Aorta (tissue), 5 donors: Measurements from ENCODE around the gene PCDH17. TPM values are rescaled to one million over a fixed set of nuclear protein-coding genes. Genes with fewer than 3 reads are reported as not detected.

Source experiments
- ATAC-seq: fragments of 200-7000 bp; cut with Tn5 transposase; one replicate; pipeline ENCODE4 v1.9.1; 2022; ENCODE audit warnings: moderate library complexity; ENCODE audit not compliant: low FRiP score
- DNase-seq, 2 donors: peaks; one replicate each; pipeline ENCODE4 v3.0.0-alpha.2; 2020
- H3K27ac ChIP-seq, 2 donors: one replicate each; pipeline ENCODE4 v1.5.1; 2013; ENCODE audit warnings: low read length in 2 of 2, mild to moderate bottlenecking in 2 of 2, moderate library complexity in 2 of 2, control low read depth in 1 of 2, inconsistent platforms in 1 of 2, low read depth in 1 of 2
- H3K27me3 ChIP-seq, 2 donors: one replicate each; pipeline ENCODE4 v1.6.1; 2013; ENCODE audit warnings: control low read depth in 1 of 2, low read length in 1 of 2, mild to moderate bottlenecking in 1 of 2, moderate library complexity in 1 of 2; ENCODE audit not compliant: insufficient read depth in 2 of 2, control insufficient read depth in 1 of 2
- H3K36me3 ChIP-seq, 2 donors: one replicate each; pipeline ENCODE4 v1.6.1; 2013; ENCODE audit warnings: control low read depth in 1 of 2, low read length in 1 of 2, mild to moderate bottlenecking in 1 of 2; ENCODE audit not compliant: insufficient read depth in 2 of 2, control insufficient read depth in 1 of 2
- H3K4me1 ChIP-seq, 2 donors: one replicate each; pipeline ENCODE4 v1.6.1; 2013; ENCODE audit warnings: low read length in 2 of 2, control low read depth in 1 of 2, mild to moderate bottlenecking in 1 of 2, moderate library complexity in 1 of 2; ENCODE audit not compliant: insufficient read depth in 2 of 2, control insufficient read depth in 1 of 2
- H3K4me3 ChIP-seq, 2 donors: one replicate each; pipeline ENCODE4 v1.5.1; 2013; ENCODE audit warnings: low read length in 2 of 2, control low read depth in 1 of 2, mild to moderate bottlenecking in 1 of 2
- H3K9me3 ChIP-seq: one replicate; pipeline ENCODE4 v1.6.1; 2013; ENCODE audit warnings: mild to moderate bottlenecking, low read length; ENCODE audit not compliant: control insufficient read depth
- WGBS, 2 donors: extraction: QIAGEN DNeasy Blood & Tissue Kit; methylation state at CpG; one replicate each; pipeline ENCODE4 v1.1.7; 2013; 5-methylcytosine and 5-hydroxymethylcytosine counted together
- intact Hi-C, 2 donors: fragments of 100-400 bp; cut with DNase I; formaldehyde crosslinking; loops; one replicate each; pipeline versions ENCODE4 v1.14.2 to v1.15.0; 2022
- polyA plus RNA-seq, 2 donors: library from polyadenylated mRNA; stranded (reverse); fragments of 200-250 nt; gene quantifications; one replicate each; pipeline ENCODE4 v1.2.3, GENCODE V29; 2013
- total RNA-seq, 2 donors: library from RNA; stranded (reverse); fragmentation: NEBNext Ultra II Directional; extraction: Animal tissue kit (Norgen Biotek cat#: 25700); gene quantifications; one replicate each; pipeline ENCODE4 v1.2.1, GENCODE V29; 2021
- donor health status: healthy with polysubstance abuse.
- donor health status: Bipolar disorder and iron deficiency.
- donor health status: DM: no; HTN: no; CAD: no.
- donor health status: DM: no; HTN: no; CAD: no.
- donor health status: DM: yes; HTN: yes; CAD: no.

Gene PCDH17
- total and polyA plus RNA-seq, 4 donors, result 0.13 to 20.8 (median 6.7) TPM

GRCh38 chr13:57682128-57682716, 50.7 kb downstream of the PCDH17 start:
- H3K9me3 ChIP-seq, result no peaks in the 10 kb centered on the region

GRCh38 chr13:57698851-57699250, 67.3 kb downstream of the PCDH17 start:
- no peak for ATAC-seq
- Histone ChIP-seq H3K27ac (no peak overlapping the region), H3K27me3 (no peaks in the 10 kb centered on the region), H3K4me3 (no peak overlapping the region), H3K4me1 (no peaks in the 10 kb centered on the region), H3K36me3 (no peaks in the 10 kb centered on the region), H3K9me3 (no peaks in the 10 kb centered on the region)
- intact Hi-C loops, result no loop called here
- no peak for DNase-seq
- WGBS, 2 donors, result 64 to 66% methylated on average over 4 of the region's 4 CpGs

More at GRCh38 chr13:57682128-57682716, 50.7 kb downstream of the PCDH17 start:
- DNase-seq, result no peak
- intact Hi-C loops, result no loop called here
- Histone ChIP-seq H3K27me3 (no peaks in the 10 kb centered on the region), H3K4me1 (no peaks in the 10 kb centered on the region), H3K27ac (no peak overlapping the region), H3K4me3 (no peak overlapping the region), H3K36me3 (no peaks in the 10 kb centered on the region)
- 42 to 53% methylated on average over 4 of the region's 4 CpGs for WGBS, 2 donors
- no peak for ATAC-seq

DNA sequence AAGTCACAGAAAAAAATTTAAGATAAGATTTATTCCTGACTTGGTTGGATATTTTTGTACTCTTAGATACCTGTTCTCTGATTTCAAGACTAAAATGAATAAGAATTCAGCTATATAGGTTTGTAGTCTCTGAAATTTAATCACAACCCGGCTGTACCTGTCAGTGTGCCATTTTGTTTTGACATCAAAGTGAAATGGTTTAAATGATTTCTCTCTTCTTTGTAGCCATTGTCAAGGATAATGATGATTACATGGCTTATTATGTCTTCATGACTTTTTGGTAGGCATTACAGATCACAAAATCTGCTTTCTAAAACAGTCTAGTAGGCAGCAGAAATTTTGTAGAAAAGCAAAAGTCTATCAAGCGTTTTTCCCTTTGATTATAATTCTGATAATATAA, 72.5 kb downstream of the PCDH17 start:
- intact Hi-C loops, result no loop called here

GRCh38 chr13:57716295-57716694, 84.8 kb downstream of the PCDH17 start:
- Histone ChIP-seq H3K36me3 (no peaks in the 10 kb centered on the region), H3K27me3 (no peaks in the 10 kb centered on the region), H3K4me1 (no peaks in the 10 kb centered on the region), H3K9me3 (no peaks in the 10 kb centered on the region), H3K4me3 (no peak overlapping the region), H3K27ac (no peak overlapping the region)
- WGBS, 2 donors, result 46 to 50% methylated on average over 3 of the region's 3 CpGs
- intact Hi-C loops, result no loop called here
- ATAC-seq (no peak), DNase-seq (no peak)

More for the DNA sequence above, 72.5 kb downstream of the PCDH17 start:
- Histone ChIP-seq H3K4me3 (no peak overlapping the region), H3K4me1 (no peaks in the 10 kb centered on the region), H3K27ac (no peak overlapping the region), H3K9me3 (no peaks in the 10 kb centered on the region), H3K27me3 (no peaks in the 10 kb centered on the region), H3K36me3 (no peaks in the 10 kb centered on the region)
- DNase-seq, result no peak
- no peak for ATAC-seq
- 87 to 94% methylated on average over 2 of the region's 2 CpGs for WGBS, 2 donors

DNA sequence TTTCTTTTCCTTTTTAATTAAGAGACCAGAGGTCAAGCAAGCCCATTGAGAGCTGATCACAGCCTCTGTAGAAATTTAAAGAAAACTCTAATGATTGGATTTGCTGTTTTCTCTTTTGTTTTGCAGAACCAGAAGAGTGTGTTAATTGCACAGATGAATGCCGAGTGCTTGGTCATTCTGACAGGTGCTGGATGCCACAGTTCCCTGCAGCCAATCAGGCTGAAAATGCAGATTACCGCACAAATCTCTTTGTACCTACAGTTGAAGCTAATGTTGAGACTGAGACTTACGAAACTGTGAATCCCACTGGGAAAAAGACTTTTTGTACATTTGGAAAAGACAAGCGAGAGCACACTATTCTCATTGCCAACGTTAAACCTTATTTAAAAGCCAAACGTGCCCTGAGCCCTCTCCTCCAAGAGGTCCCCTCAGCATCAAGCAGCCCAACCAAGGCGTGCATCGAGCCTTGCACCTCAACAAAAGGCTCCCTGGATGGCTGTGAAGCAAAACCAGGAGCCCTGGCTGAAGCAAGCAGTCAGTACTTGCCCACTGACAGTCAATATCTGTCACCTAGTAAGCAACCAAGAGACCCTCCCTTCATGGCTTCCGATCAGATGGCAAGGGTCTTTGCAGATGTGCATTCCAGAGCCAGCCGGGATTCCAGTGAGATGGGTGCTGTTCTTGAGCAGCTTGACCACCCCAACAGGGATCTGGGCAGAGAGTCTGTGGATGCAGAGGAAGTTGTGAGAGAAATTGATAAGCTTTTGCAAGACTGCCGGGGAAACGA, 93.1 kb downstream of the PCDH17 start:
- WGBS, 2 donors, result 57 to 61% methylated on average over 12 of the region's 12 CpGs

GRCh38 chr13:57725480-57725879, 93.9 kb downstream of the PCDH17 start:
- 67 to 72% methylated on average over 2 of the region's 2 CpGs for WGBS, 2 donors
- intact Hi-C loops, result no loop called here
- no peaks in the 10 kb centered on the region for H3K4me1 ChIP-seq

More for the DNA sequence above, 93.1 kb downstream of the PCDH17 start:
- ATAC-seq (no peak), DNase-seq (no peak)
- intact Hi-C loops, result no loop called here
- Histone ChIP-seq H3K4me1 (no peaks in the 10 kb centered on the region), H3K36me3 (no peaks in the 10 kb centered on the region), H3K4me3 (no peak overlapping the region), H3K27ac (no peak overlapping the region), H3K9me3 (peaks cover 1% of the 10 kb centered on the region), H3K27me3 (no peaks in the 10 kb centered on the region)

GRCh38 chr13:57726981-57727380, 95.4 kb downstream of the PCDH17 start:
- no peak for DNase-seq
- no peaks in the 10 kb centered on the region for H3K36me3 ChIP-seq
- H3K27me3 ChIP-seq, result no peaks in the 10 kb centered on the region
- intact Hi-C loops, result no loop called here
- 79 to 81% methylated on average over 1 of the region's 1 CpG for WGBS, 2 donors
- no peak overlapping the region for H3K4me3 ChIP-seq
- no peak overlapping the region for H3K27ac ChIP-seq
- H3K9me3 ChIP-seq, result peaks cover 1% of the 10 kb centered on the region
- ATAC-seq, result no peak
- H3K4me1 ChIP-seq, result no peaks in the 10 kb centered on the region

More at GRCh38 chr13:57725480-57725879, 93.9 kb downstream of the PCDH17 start:
- Histone ChIP-seq H3K4me3 (no peak overlapping the region), H3K27me3 (no peaks in the 10 kb centered on the region), H3K27ac (no peak overlapping the region), H3K36me3 (no peaks in the 10 kb centered on the region), H3K9me3 (peaks cover 1% of the 10 kb centered on the region)
- DNase-seq (no peak), ATAC-seq (no peak)

- 60 to 68% methylated on average over 2 of the region's 2 CpGs for WGBS, 2 donors
- H3K27me3 ChIP-seq, result no peaks in the 10 kb centered on the region
- H3K4me1 ChIP-seq, result no peaks in the 10 kb centered on the region
- H3K36me3 ChIP-seq, result no peaks in the 10 kb centered on the region
- H3K27ac ChIP-seq, result no peak overlapping the region
- DNase-seq (no peak), ATAC-seq (no peak)
- no peak overlapping the region for H3K4me3 ChIP-seq
- no peaks in the 10 kb centered on the region for H3K9me3 ChIP-seq
- intact Hi-C loops, result no loop called here
Measured at GRCh38 chr13:57734306-57734705, 102.8 kb downstream of the PCDH17 start.

DNA sequence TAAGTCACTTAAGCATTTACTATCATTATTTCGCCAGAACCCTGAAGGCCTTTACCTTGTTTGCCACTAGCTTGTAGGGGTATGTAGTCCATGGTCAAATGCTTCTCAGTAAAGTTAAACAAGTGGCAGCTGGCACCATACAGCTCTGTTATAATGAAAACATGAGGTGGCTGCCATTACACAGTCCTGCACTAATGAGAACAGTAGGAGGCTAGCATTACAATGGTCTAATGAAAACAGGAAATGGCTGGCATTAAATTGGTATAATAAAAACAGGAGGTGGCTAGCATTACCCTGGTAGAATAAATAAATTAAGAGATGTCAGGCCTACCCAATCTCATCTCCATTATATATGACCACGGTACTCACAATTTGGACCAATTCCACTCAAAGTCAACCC, 107.5 kb downstream of the PCDH17 start:
- Histone ChIP-seq H3K27ac (no peak overlapping the region), H3K9me3 (no peaks in the 10 kb centered on the region), H3K4me1 (peaks cover 0 to 2% of the 10 kb centered on the region in 2 donors), H3K4me3 (no peak overlapping the region), H3K36me3 (no peaks in the 10 kb centered on the region), H3K27me3 (no peaks in the 10 kb centered on the region)
- DNase-seq (no peak), ATAC-seq (no peak)
- intact Hi-C loops, result no loop called here
- 51 to 52% methylated on average over 2 of the region's 2 CpGs for WGBS, 2 donors
